ENCODE data around the gene PITPNC1. TPM values are rescaled to one million over a fixed set of nuclear protein-coding genes. Genes with fewer than 3 reads are reported as not detected.

The PITPNC1 gene
- polyA plus RNA-seq, 1 experiment: 9.1 TPM

DNA sequence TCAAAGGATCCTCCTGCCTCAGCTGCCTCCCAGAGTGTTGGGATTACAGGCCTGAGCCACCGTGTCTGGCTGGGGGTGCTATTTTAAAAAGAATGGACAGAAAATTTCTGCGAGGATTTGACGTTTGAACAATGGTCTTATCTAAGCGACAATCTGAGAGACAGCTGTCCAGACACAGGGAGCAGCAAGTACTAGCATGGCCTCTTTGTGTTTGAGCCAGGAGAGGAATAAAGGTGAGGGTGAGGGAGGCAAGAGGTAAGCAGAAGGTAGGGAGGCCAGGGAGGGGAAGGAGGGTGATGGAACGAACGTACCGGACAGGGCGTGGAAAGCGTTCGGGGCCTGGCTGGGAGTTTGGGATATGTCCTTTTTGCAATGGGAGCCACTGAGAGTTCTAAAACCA lies 59.2 kb downstream of the PITPNC1 start:
- ChIA-PET POLR2A (no interaction called here), CTCF (interaction anchor here (0.6 kb wide), 1 partner anchor 49 kb away, joined by 3 read pairs; no protein-coding TSS in a partner anchor)
- no peak for DNase-seq (ENCODE audit: low read depth, low spot score)
- TF ChIP-seq, protein P1, sequence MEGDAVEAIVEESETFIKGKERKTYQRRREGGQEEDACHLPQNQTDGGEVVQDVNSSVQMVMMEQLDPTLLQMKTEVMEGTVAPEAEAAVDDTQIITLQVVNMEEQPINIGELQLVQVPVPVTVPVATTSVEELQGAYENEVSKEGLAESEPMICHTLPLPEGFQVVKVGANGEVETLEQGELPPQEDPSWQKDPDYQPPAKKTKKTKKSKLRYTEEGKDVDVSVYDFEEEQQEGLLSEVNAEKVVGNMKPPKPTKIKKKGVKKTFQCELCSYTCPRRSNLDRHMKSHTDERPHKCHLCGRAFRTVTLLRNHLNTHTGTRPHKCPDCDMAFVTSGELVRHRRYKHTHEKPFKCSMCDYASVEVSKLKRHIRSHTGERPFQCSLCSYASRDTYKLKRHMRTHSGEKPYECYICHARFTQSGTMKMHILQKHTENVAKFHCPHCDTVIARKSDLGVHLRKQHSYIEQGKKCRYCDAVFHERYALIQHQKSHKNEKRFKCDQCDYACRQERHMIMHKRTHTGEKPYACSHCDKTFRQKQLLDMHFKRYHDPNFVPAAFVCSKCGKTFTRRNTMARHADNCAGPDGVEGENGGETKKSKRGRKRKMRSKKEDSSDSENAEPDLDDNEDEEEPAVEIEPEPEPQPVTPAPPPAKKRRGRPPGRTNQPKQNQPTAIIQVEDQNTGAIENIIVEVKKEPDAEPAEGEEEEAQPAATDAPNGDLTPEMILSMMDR (IDR thresholded peaks at IDR 0.05; ENCODE audit: low read depth, low read length): no peak
- no peak overlapping the region for H3K4me3 ChIP-seq (ENCODE audit: low read depth, low read length)
- no peaks in the 10 kb centered on the region for H3K27me3 ChIP-seq (ENCODE audit: control insufficient read depth, insufficient read depth, low read length)
- H3K27ac ChIP-seq (ENCODE audit: low read depth, low read length): no peak overlapping the region
- H3K9me3 ChIP-seq (ENCODE audit: control insufficient read depth, insufficient read depth, low read length): no peaks in the 10 kb centered on the region

DNA sequence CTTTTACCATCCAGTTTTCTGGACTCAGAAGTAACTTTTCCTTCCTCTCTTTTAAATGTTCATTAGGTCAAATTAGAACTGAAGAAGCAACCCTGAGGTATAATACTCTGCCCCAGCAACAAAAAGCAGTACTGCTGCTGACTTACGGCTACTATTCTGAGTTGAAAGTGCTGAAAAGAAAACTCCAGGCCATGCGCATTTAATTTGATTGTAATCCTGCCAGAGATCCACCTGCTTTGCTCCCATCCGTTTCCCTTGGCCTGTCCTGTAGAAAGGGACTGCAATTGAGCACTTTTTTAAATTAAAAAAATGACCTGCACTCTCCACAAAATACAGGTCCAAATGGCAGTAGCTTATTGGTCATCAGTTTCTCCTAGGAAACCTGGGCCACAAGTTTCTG lies 61.6 kb downstream of the PITPNC1 start:
- ChIA-PET POLR2A (no interaction called here), CTCF (interaction anchor here (0.9 kb wide), 1 partner anchor 63 kb away, joined by 10 read pairs; no protein-coding TSS in a partner anchor)
- Histone ChIP-seq H3K27me3 (ENCODE audit: control insufficient read depth, insufficient read depth, low read length) (no peaks in the 10 kb centered on the region), H3K27ac (ENCODE audit: low read depth, low read length) (no peak overlapping the region), H3K4me3 (ENCODE audit: low read depth, low read length) (no peak overlapping the region), H3K9me3 (ENCODE audit: control insufficient read depth, insufficient read depth, low read length) (no peaks in the 10 kb centered on the region)
- no peak for DNase-seq (ENCODE audit: low read depth, low spot score)
- TF ChIP-seq, protein P1 (IDR thresholded peaks at IDR 0.05; ENCODE audit: low read depth, low read length): no peak

DNA sequence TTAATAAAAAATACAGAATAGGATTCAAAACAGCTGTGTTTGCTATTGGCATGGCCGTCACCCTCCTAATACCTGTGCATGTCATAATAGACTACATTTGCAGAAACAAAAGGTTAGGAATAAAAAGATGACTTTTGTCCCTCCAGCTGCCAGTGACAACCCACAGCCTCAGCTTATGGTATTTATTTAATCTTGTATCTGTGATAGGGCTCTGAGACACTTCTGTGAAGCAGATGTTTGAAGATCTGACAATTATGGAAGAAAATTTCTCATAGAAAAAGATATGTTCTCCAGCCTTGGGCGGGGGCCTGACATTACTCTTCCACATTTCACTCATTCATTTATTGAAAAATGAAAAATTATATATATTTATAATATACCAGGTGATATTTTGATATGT lies 62.2 kb downstream of the PITPNC1 start:
- CTCF ChIA-PET: interaction anchor here (0.9 kb wide), 1 partner anchor 63 kb away, joined by 10 read pairs; no protein-coding TSS in a partner anchor
- POLR2A ChIA-PET: no interaction called here
- no peaks in the 10 kb centered on the region for H3K9me3 ChIP-seq (ENCODE audit: control insufficient read depth, insufficient read depth, low read length)

DNA sequence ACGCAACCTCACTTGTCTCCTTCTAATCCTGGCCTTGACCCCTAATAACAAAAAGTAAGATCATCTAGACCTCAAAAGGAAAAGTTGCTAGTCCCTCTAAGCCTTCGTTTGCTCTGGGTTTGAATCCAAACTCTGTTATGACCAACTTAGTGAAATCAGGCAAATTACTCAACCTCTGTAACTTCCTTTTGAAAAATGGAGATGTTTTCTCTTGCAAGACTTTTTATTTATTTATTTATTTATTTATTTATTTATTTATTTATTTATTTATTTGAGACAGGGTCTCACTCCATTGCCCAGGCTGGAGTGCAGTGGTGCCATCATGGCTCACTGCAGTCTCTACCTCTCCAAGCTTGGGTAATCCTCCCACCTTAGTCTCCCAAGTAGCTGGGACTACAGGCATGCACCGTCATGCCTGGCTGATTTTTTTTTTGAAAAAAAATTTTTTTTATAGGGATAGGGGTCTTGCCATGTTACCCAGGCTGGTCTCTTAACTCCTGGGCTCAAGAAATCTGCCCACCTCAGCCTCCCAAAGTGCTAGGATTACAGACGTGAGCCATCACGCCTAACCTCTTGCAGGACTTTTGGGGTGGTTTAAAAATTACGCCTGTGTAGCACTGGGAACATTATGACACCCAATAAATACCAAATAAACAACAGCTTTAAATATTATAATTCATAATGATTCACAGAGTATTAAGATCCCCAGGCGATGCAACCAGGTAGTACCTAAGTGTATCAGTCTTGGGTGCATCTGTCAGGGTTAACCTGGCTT lies 63.4 kb downstream of the PITPNC1 start:
- H3K9me3 ChIP-seq (ENCODE audit: control insufficient read depth, insufficient read depth, low read length): no peaks in the 10 kb centered on the region
- H3K27me3 ChIP-seq (ENCODE audit: control insufficient read depth, insufficient read depth, low read length): no peaks in the 10 kb centered on the region
- TF ChIP-seq, protein P1 (IDR thresholded peaks at IDR 0.05; ENCODE audit: low read depth, low read length): no peak
- POLR2A ChIA-PET: interaction anchor here (0.6 kb wide), 1 partner anchor 8 kb away, joined by 3 read pairs; no protein-coding TSS in a partner anchor
- CTCF ChIA-PET: interaction anchor here (0.5 to 1.8 kb wide), 6 partner anchors 11 to 161 kb away, joined by 3 to 4 read pairs (median 4); no protein-coding TSS in a partner anchor
- no peak overlapping the region for H3K27ac ChIP-seq (ENCODE audit: low read depth, low read length)
- no peak overlapping the region for H3K4me3 ChIP-seq (ENCODE audit: low read depth, low read length)
- DNase-seq (ENCODE audit: low read depth, low spot score): no peak

More for the DNA sequence above, 62.2 kb downstream of the PITPNC1 start:
- no peak for DNase-seq (ENCODE audit: low read depth, low spot score)
- TF ChIP-seq, protein P1 (IDR thresholded peaks at IDR 0.05; ENCODE audit: low read depth, low read length): no peak
- Histone ChIP-seq H3K27me3 (ENCODE audit: control insufficient read depth, insufficient read depth, low read length) (no peaks in the 10 kb centered on the region), H3K27ac (ENCODE audit: low read depth, low read length) (no peak overlapping the region), H3K4me3 (ENCODE audit: low read depth, low read length) (no peak overlapping the region)
